ENCODE data around the gene ZNF90. TPM values are rescaled to one million over a fixed set of nuclear protein-coding genes. Genes with fewer than 3 reads are reported as not detected.

The ZNF90 gene
- total and polyA plus RNA-seq, 2 donors (not counting 3 experiments of a cell fraction or from before 2014, with no cell fraction given) = 0.92 to 4.1 TPM

DNA sequence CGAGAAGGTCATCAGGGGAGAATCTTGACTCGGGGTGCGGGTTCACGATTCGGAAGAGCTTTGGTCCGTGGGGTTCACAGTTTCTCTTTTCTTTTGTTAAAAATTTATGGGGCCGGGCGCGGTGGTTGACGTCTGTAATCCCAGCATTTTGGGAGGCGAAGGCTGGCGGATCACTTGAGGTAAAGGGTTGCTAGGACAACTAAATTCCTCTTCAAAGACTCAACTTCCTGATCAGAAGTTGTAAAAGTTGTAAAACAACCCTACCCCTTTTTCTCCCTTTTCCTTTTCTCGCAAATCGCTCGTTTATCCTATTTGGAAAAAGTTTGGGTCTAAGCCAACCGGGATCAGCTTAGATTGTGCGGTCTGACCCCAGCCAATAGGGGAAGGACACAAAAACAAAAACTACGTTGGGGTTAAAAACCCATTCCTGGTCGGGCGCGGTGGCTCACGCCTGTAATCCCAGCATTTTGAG lies 89.9 kb downstream of the ZNF90 start:
- no peaks in the 10 kb centered on the region for H3K4me1 ChIP-seq (ENCODE audit: control insufficient read depth, extremely low read depth, insufficient read depth, low read length)
- H3K9me3 ChIP-seq (replicated peaks; ENCODE audit: control insufficient read depth, insufficient read depth, low read length) = no peaks in the 10 kb centered on the region
- peak; percentile 54 for FAIRE-seq
- H4K20me1 ChIP-seq (replicated peaks; ENCODE audit: control insufficient read depth, extremely low read depth, insufficient read depth, low read length) = no peaks in the 10 kb centered on the region
- H3K9me1 ChIP-seq (replicated peaks; ENCODE audit: control insufficient read depth, extremely low read depth, insufficient read depth, low read length) = no peaks in the 10 kb centered on the region
- H3K27me3 ChIP-seq (ENCODE audit: control insufficient read depth in 2 of 2, insufficient read depth in 2 of 2, low read length in 2 of 2) = no peaks in the 10 kb centered on the region
- dilution Hi-C loops (cut with MboI; ENCODE audit: extremely low pct_ligation_motif_present, low sequenced_read_pairs) (no loop called here), intact Hi-C loops (cut with micrococcal nuclease) (loop anchor here (1.0 to 5.0 kb wide), 2 partner anchors 71 to 390 kb away; no protein-coding TSS in a partner anchor)
- BruUV-seq (replicated peaks) = no TSS peak
- TF ChIP-seq JUN (IDR thresholded peaks at IDR 0.05; ENCODE audit: borderline replicate concordance, insufficient read depth, insufficient read length, low read depth) = peak; percentile 5
- no peak for TF ChIP-seq FOS (IDR thresholded peaks at IDR 0.05; ENCODE audit: borderline replicate concordance, insufficient read depth, low read length)
- POLR2A ChIA-PET = interaction anchor here (0.7 to 1.1 kb wide), 4 partner anchors 70 to 974 kb away, joined by 3 to 4 read pairs (median 4); partner anchors contain the start of genes ZNF431 and ZNF93
- H3K4me3 ChIP-seq (replicated peaks in 1 of 3; ENCODE audit: insufficient read depth in 1 of 3, low read depth in 1 of 3, low read length in 3 of 3) = peak overlapping the region; percentile 76 to 86 (median 77)
- CTCF ChIA-PET = interaction anchor here (1.2 to 2.7 kb wide), 2 partner anchors 70 to 116 kb away, joined by 3 to 9 read pairs; no protein-coding TSS in a partner anchor
- H3K36me3 ChIP-seq (ENCODE audit: control insufficient read depth in 2 of 2, extremely low read depth in 1 of 2, insufficient read depth in 2 of 2, low read length in 2 of 2) = peaks cover 0 to 4% of the 10 kb centered on the region in 2 experiments
- H3K4me2 ChIP-seq (ENCODE audit: insufficient read depth, low read length) = peak overlapping the region; percentile 73
- H3K79me2 ChIP-seq (ENCODE audit: control insufficient read depth, insufficient read depth, low read length) = peaks cover 14% of the 10 kb centered on the region
- H3K9ac ChIP-seq (replicated peaks; ENCODE audit: extremely low read depth, insufficient read depth, low read length) = peak overlapping the region; percentile 84
- H2AFZ ChIP-seq (ENCODE audit: low read depth, low read length) = peak overlapping the region; percentile 94
- DNase-seq (ENCODE audit: low read depth, low spot score) = peak; percentile 71
- H3K27ac ChIP-seq (ENCODE audit: insufficient read depth, low read depth, low read length) = peak overlapping the region; percentile 94

Small RNA genes lying within 50 kb of the gene (small RNA-seq; reads per million reads assigned to genes)
- gene AC006539.3 (ENCODE audit: insufficient read depth, insufficient read length, low read depth, low replicate concordance) = not detected

Other genes starting within 250 kb of the ZNF90 start
- 3.9 and 8.4 TPM in 2 replicates for gene ZNF253, start 212.1 kb upstream of the ZNF90 start, total RNA-seq
- 0.64 and 0.86 TPM in 2 replicates for gene ZNF253, start 212.1 kb upstream of the ZNF90 start, polyA plus RNA-seq
- 5.6 and 9.9 TPM in 2 replicates for gene ZNF93, start 177.1 kb upstream of the ZNF90 start, total RNA-seq
- gene ZNF93, start 177.1 kb upstream of the ZNF90 start, polyA plus RNA-seq = 8.1 and 8.9 TPM in 2 replicates
- 3.4 TPM in 2 replicates for gene ZNF682, start 38.5 kb upstream of the ZNF90 start, total RNA-seq
- gene ZNF682, start 38.5 kb upstream of the ZNF90 start, polyA plus RNA-seq = 2.3 and 2.8 TPM in 2 replicates
- 5.4 and 8.4 TPM in 2 replicates for gene ZNF486, start 89.2 kb downstream of the ZNF90 start, total RNA-seq
- gene ZNF486, start 89.2 kb downstream of the ZNF90 start, polyA plus RNA-seq = 2.2 and 3.3 TPM in 2 replicates